GM23338 (cell line): ENCODE measurements around the gene MLLT1. TPM values are rescaled to one million over a fixed set of nuclear protein-coding genes. Genes with fewer than 3 reads are reported as not detected.

Experiments
- ATAC-seq: fragments of 200-7000 bp; cut with Tn5 transposase; 3 replicates; pipeline ENCODE4 v1.9.1; 2020
- DNase-seq: peaks from one replicate; pipeline ENCODE4 v3.0.0-alpha.2; 2015; ENCODE audit warnings: low spot score
- H2AFZ ChIP-seq: fragments of 200-600 bp; sonication (generic); 2 replicates; pipeline ENCODE4 v1.8.0; 2016; ENCODE audit warnings: antibody characterized with exemption, mild to moderate bottlenecking, moderate library complexity
- H3F3A ChIP-seq: fragments of 200-600 bp; sonication (generic); replicated peaks from 2 replicates; pipeline ENCODE4 v1.8.0; 2017; ENCODE audit warnings: antibody characterized with exemption, mixed run types, low read depth
- H3K27ac ChIP-seq: fragments of 200-600 bp; sonication (generic); 2 replicates; pipeline ENCODE4 v1.6.1; 2016; ENCODE audit warnings: low read depth
- H3K27me3 ChIP-seq: fragments of 200-600 bp; sonication (generic); 2 replicates; pipeline ENCODE4 v1.8.0; 2016; ENCODE audit warnings: mild to moderate bottlenecking, mixed run types, moderate library complexity; ENCODE audit not compliant: insufficient read depth
- H3K36me3 ChIP-seq: fragments of 200-600 bp; sonication (generic); 2 replicates; pipeline ENCODE4 v1.8.0; 2016; ENCODE audit warnings: mild to moderate bottlenecking; ENCODE audit not compliant: insufficient read depth
- H3K4me1 ChIP-seq: fragments of 200-600 bp; sonication (generic); 2 replicates; pipeline ENCODE4 v1.8.0; 2016; ENCODE audit warnings: mild to moderate bottlenecking, moderate library complexity; ENCODE audit not compliant: insufficient read depth
- H3K4me2 ChIP-seq: fragments of 200-600 bp; sonication (generic); 2 replicates; pipeline ENCODE4 v1.7.1; 2017; ENCODE audit warnings: mixed run types
- H3K4me3 ChIP-seq: fragments of 200-600 bp; sonication (generic); 2 replicates; pipeline ENCODE4 v1.6.1; 2016; ENCODE audit warnings: mixed run types
- H3K79me2 ChIP-seq: fragments of 200-600 bp; sonication (generic); replicated peaks from 2 replicates; pipeline ENCODE4 v1.8.0; 2017; ENCODE audit warnings: mild to moderate bottlenecking; ENCODE audit not compliant: insufficient read depth
- H3K9me2 ChIP-seq: fragments of 200-600 bp; sonication (generic); 2 replicates; pipeline ENCODE4 v1.8.0; 2017; ENCODE audit not compliant: insufficient read depth
- H4K20me1 ChIP-seq: fragments of 200-600 bp; sonication (generic); replicated peaks from 2 replicates; pipeline ENCODE4 v1.8.0; 2017; ENCODE audit warnings: mild to moderate bottlenecking; ENCODE audit not compliant: insufficient read depth
- H3K27ac Mint-ChIP-seq: 2 replicates; pipeline ENCODE4 v1.8.0; 2020; ENCODE audit warnings: inconsistent platforms, mild to moderate bottlenecking, moderate library complexity, mixed read lengths
- H3K27me3 Mint-ChIP-seq: 3 replicates; pipeline ENCODE4 v1.8.0; 2022; ENCODE audit warnings: low read depth, mild to moderate bottlenecking, moderate library complexity, mixed read lengths, inconsistent platforms; ENCODE audit not compliant: insufficient read depth, poor library complexity
- H3K36me3 Mint-ChIP-seq: 3 replicates; pipeline ENCODE4 v1.8.0; 2021; ENCODE audit warnings: low read depth, mild to moderate bottlenecking, inconsistent platforms, moderate library complexity, mixed read lengths
- H3K4me1 Mint-ChIP-seq: 3 replicates; pipeline ENCODE4 v1.8.0; 2020; ENCODE audit warnings: mild to moderate bottlenecking, inconsistent platforms, mixed read lengths
- H3K4me3 Mint-ChIP-seq: 3 replicates; pipeline ENCODE4 v1.8.0; 2021; ENCODE audit warnings: moderate library complexity, mild to moderate bottlenecking, inconsistent platforms, mixed read lengths
- H3K9me3 Mint-ChIP-seq: 3 replicates; pipeline ENCODE4 v1.8.0; 2020; ENCODE audit warnings: moderate library complexity, mild to moderate bottlenecking, inconsistent platforms, mixed read lengths
- CREB1 ChIP-seq: fragments of 250-450 bp; sonication (Bioruptor Pico); IDR thresholded peaks from 2 replicates; pipeline ENCODE4 v1.5.0; 2020; ENCODE audit warnings: low read depth, mild to moderate bottlenecking, moderate library complexity
- EZH2 ChIP-seq: fragments of 200-600 bp; sonication (generic); IDR thresholded peaks from one replicate; pipeline ENCODE4 v1.8.0; 2017; ENCODE audit warnings: antibody characterized with exemption, mild to moderate bottlenecking, low read depth; ENCODE audit not compliant: unreplicated experiment
- EZH2phosphoT487 ChIP-seq: fragments of 200-600 bp; sonication (generic); IDR thresholded peaks from one replicate; pipeline ENCODE4 v1.8.1; 2018; ENCODE audit warnings: antibody characterized with exemption; ENCODE audit not compliant: unreplicated experiment
- JUNB ChIP-seq: IDR thresholded peaks from one replicate; pipeline ENCODE4 v1.6.1; 2016; ENCODE audit warnings: antibody characterized with exemption; ENCODE audit not compliant: unreplicated experiment
- NANOG ChIP-seq: IDR thresholded peaks from 2 replicates; pipeline ENCODE4 v1.6.1; 2016; ENCODE audit warnings: antibody characterized with exemption, borderline replicate concordance
- POLR2AphosphoS5 ChIP-seq: IDR thresholded peaks from 2 replicates; pipeline ENCODE4 v1.6.1; 2016; ENCODE audit warnings: antibody characterized with exemption, low read depth
- STAT1 ChIP-seq: IDR thresholded peaks from one replicate; pipeline ENCODE4 v1.6.1; 2016; ENCODE audit warnings: antibody characterized with exemption; ENCODE audit not compliant: unreplicated experiment
- ZNF114 ChIP-seq: fragments of 250-450 bp; sonication (Bioruptor Pico); IDR thresholded peaks from 2 replicates; pipeline ENCODE4 v1.5.0; 2020; ENCODE audit warnings: mild to moderate bottlenecking, moderate library complexity
- ZNF331 ChIP-seq: fragments of 250-450 bp; sonication (Bioruptor Pico); IDR thresholded peaks from 2 replicates; pipeline ENCODE4 v1.5.0; 2020; ENCODE audit warnings: low read depth, mild to moderate bottlenecking, moderate library complexity
- polyA plus RNA-seq: library from polyadenylated mRNA; unstranded; fragments of >200 nt; fragmentation: Nextera tagmentation; extraction: Ambion mirVana; gene quantifications from 2 replicates; pipeline ENCODE4 v1.2.1, GENCODE V29; 2016
- total RNA-seq: library from RNA; depleted of rRNA; stranded (reverse); fragments of >200 nt; shearing (Covaris generic); gene quantifications from 2 replicates; pipeline ENCODE4 v1.2.3, GENCODE V29; 2014
- TF ChIP-seq, protein P1 (sequence below), 2 experiments: fragments of 200-600 bp in 1 of 2; sonication (generic) in 1 of 2; conservative IDR thresholded peaks; 2 replicates each; pipeline versions ENCODE4 v1.5.1 to v1.6.1; 2016 to 2017; ENCODE audit warnings: antibody characterized with exemption in 2 of 2, low read depth in 2 of 2, mild to moderate bottlenecking in 2 of 2, moderate library complexity in 1 of 2
- TF ChIP-seq, protein P2 (sequence below): IDR thresholded peaks from 2 replicates; pipeline ENCODE4 v1.6.1; 2016; ENCODE audit warnings: antibody characterized with exemption
- TF ChIP-seq, protein P3 (sequence below): IDR thresholded peaks from one replicate; pipeline ENCODE4 v1.6.1; 2018; ENCODE audit warnings: antibody characterized with exemption; ENCODE audit not compliant: unreplicated experiment
- TF ChIP-seq, protein P4 (sequence below): fragments of 250-450 bp; sonication (Bioruptor Pico); IDR thresholded peaks from 2 replicates; pipeline ENCODE4 v1.5.0; 2020; ENCODE audit warnings: mild to moderate bottlenecking, moderate library complexity

The MLLT1 gene
- total and polyA plus RNA-seq, 2 experiments from 2014 or later: 17.8 to 23.4 TPM

DNA sequence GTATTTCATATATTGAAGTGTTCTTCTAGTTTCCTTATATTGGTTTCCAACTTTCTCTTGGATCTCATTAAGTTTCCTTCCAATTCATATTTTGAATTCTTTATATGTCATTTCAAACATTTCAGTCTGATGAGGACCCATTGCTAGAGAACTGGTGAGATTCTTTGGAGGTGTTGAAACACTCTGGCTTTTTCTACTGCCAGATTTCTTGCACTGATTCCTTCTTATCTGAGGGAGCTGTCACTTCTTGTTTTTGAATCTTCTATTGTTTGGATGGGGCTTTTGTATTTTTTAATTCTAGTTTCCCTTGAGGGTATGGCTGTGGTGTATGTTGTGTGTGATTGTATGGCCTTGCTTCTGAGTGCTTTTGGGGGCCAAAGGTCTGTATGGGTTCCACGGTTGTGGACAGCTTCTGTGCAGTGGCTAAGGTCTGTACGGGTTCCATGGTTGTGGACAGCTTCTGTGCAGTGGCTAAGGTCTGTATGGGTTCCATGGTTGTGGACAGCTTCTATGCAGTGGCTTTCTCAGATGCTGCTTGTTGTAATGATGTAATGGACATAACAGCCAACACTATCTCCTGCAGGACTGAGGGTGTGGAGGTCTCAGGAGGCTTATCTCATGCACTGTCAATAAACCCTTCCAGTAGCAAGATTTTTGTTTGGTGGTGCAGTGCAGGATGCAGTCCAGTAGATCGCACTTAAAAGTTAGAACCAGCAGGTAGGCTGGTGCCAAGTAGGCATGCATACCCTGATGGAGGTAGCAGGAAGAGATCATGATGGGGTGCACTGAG, 107.5 kb downstream of the MLLT1 start:
- DNase-seq (no peak), ATAC-seq (no peak)
- no peak overlapping the region for H3K27ac Mint-ChIP-seq
- TF ChIP-seq, protein P1, sequence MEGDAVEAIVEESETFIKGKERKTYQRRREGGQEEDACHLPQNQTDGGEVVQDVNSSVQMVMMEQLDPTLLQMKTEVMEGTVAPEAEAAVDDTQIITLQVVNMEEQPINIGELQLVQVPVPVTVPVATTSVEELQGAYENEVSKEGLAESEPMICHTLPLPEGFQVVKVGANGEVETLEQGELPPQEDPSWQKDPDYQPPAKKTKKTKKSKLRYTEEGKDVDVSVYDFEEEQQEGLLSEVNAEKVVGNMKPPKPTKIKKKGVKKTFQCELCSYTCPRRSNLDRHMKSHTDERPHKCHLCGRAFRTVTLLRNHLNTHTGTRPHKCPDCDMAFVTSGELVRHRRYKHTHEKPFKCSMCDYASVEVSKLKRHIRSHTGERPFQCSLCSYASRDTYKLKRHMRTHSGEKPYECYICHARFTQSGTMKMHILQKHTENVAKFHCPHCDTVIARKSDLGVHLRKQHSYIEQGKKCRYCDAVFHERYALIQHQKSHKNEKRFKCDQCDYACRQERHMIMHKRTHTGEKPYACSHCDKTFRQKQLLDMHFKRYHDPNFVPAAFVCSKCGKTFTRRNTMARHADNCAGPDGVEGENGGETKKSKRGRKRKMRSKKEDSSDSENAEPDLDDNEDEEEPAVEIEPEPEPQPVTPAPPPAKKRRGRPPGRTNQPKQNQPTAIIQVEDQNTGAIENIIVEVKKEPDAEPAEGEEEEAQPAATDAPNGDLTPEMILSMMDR (conservative IDR thresholded peaks at IDR 0.05; ENCODE audit: low read depth in 2 of 2): no peak
- TF ChIP-seq, protein P2, sequence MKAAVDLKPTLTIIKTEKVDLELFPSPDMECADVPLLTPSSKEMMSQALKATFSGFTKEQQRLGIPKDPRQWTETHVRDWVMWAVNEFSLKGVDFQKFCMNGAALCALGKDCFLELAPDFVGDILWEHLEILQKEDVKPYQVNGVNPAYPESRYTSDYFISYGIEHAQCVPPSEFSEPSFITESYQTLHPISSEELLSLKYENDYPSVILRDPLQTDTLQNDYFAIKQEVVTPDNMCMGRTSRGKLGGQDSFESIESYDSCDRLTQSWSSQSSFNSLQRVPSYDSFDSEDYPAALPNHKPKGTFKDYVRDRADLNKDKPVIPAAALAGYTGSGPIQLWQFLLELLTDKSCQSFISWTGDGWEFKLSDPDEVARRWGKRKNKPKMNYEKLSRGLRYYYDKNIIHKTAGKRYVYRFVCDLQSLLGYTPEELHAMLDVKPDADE: no peak
- no peak for TF ChIP-seq NANOG
- TF ChIP-seq, protein P3, sequence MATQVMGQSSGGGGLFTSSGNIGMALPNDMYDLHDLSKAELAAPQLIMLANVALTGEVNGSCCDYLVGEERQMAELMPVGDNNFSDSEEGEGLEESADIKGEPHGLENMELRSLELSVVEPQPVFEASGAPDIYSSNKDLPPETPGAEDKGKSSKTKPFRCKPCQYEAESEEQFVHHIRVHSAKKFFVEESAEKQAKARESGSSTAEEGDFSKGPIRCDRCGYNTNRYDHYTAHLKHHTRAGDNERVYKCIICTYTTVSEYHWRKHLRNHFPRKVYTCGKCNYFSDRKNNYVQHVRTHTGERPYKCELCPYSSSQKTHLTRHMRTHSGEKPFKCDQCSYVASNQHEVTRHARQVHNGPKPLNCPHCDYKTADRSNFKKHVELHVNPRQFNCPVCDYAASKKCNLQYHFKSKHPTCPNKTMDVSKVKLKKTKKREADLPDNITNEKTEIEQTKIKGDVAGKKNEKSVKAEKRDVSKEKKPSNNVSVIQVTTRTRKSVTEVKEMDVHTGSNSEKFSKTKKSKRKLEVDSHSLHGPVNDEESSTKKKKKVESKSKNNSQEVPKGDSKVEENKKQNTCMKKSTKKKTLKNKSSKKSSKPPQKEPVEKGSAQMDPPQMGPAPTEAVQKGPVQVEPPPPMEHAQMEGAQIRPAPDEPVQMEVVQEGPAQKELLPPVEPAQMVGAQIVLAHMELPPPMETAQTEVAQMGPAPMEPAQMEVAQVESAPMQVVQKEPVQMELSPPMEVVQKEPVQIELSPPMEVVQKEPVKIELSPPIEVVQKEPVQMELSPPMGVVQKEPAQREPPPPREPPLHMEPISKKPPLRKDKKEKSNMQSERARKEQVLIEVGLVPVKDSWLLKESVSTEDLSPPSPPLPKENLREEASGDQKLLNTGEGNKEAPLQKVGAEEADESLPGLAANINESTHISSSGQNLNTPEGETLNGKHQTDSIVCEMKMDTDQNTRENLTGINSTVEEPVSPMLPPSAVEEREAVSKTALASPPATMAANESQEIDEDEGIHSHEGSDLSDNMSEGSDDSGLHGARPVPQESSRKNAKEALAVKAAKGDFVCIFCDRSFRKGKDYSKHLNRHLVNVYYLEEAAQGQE: no peak
- TF ChIP-seq ZNF114: no peak
- TF ChIP-seq, protein P4, sequence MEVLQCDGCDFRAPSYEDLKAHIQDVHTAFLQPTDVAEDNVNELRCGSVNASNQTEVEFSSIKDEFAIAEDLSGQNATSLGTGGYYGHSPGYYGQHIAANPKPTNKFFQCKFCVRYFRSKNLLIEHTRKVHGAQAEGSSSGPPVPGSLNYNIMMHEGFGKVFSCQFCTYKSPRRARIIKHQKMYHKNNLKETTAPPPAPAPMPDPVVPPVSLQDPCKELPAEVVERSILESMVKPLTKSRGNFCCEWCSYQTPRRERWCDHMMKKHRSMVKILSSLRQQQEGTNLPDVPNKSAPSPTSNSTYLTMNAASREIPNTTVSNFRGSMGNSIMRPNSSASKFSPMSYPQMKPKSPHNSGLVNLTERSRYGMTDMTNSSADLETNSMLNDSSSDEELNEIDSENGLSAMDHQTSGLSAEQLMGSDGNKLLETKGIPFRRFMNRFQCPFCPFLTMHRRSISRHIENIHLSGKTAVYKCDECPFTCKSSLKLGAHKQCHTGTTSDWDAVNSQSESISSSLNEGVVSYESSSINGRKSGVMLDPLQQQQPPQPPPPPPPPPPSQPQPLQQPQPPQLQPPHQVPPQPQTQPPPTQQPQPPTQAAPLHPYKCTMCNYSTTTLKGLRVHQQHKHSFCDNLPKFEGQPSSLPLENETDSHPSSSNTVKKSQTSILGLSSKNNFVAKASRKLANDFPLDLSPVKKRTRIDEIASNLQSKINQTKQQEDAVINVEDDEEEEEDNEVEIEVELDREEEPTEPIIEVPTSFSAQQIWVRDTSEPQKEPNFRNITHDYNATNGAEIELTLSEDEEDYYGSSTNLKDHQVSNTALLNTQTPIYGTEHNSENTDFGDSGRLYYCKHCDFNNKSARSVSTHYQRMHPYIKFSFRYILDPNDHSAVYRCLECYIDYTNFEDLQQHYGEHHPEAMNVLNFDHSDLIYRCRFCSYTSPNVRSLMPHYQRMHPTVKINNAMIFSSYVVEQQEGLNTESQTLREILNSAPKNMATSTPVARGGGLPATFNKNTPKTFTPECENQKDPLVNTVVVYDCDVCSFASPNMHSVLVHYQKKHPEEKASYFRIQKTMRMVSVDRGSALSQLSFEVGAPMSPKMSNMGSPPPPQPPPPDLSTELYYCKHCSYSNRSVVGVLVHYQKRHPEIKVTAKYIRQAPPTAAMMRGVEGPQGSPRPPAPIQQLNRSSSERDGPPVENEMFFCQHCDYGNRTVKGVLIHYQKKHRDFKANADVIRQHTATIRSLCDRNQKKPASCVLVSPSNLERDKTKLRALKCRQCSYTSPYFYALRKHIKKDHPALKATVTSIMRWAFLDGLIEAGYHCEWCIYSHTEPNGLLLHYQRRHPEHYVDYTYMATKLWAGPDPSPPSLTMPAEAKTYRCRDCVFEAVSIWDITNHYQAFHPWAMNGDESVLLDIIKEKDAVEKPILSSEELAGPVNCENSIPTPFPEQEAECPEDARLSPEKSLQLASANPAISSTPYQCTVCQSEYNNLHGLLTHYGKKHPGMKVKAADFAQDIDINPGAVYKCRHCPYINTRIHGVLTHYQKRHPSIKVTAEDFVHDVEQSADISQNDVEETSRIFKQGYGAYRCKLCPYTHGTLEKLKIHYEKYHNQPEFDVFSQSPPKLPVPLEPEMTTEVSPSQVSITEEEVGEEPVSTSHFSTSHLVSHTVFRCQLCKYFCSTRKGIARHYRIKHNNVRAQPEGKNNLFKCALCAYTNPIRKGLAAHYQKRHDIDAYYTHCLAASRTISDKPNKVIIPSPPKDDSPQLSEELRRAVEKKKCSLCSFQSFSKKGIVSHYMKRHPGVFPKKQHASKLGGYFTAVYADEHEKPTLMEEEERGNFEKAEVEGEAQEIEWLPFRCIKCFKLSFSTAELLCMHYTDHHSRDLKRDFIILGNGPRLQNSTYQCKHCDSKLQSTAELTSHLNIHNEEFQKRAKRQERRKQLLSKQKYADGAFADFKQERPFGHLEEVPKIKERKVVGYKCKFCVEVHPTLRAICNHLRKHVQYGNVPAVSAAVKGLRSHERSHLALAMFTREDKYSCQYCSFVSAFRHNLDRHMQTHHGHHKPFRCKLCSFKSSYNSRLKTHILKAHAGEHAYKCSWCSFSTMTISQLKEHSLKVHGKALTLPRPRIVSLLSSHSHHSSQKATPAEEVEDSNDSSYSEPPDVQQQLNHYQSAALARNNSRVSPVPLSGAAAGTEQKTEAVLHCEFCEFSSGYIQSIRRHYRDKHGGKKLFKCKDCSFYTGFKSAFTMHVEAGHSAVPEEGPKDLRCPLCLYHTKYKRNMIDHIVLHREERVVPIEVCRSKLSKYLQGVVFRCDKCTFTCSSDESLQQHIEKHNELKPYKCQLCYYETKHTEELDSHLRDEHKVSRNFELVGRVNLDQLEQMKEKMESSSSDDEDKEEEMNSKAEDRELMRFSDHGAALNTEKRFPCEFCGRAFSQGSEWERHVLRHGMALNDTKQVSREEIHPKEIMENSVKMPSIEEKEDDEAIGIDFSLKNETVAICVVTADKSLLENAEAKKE (CRISPR knock-in tag): no peak
- no peak for TF ChIP-seq POLR2AphosphoS5
- TF ChIP-seq JUNB: no peak
- TF ChIP-seq STAT1: no peak
- TF ChIP-seq CREB1 (CRISPR knock-in tag): no peak
- no peak for TF ChIP-seq EZH2phosphoT487
- no peak for TF ChIP-seq EZH2
- no peak for TF ChIP-seq ZNF331
- H3K4me3 ChIP-seq: no peak overlapping the region
- H3K27me3 ChIP-seq: no peaks in the 10 kb centered on the region
- peaks cover 3% of the 10 kb centered on the region for H3K27me3 Mint-ChIP-seq
- H3F3A ChIP-seq: no peaks in the 10 kb centered on the region
- H3K27ac ChIP-seq: no peak overlapping the region
- no peak overlapping the region for H2AFZ ChIP-seq
- no peaks in the 10 kb centered on the region for H4K20me1 ChIP-seq
- peaks cover 10% of the 10 kb centered on the region; the same call in 2 of the 3 replicates for H3K36me3 Mint-ChIP-seq
- no peaks in the 10 kb centered on the region for H3K9me2 ChIP-seq
- H3K4me1 Mint-ChIP-seq: no peaks in the 10 kb centered on the region
- H3K36me3 ChIP-seq: no peaks in the 10 kb centered on the region
- H3K79me2 ChIP-seq: no peaks in the 10 kb centered on the region
- H3K9me3 Mint-ChIP-seq: peaks cover 89% of the 10 kb centered on the region
- no peak overlapping the region for H3K4me2 ChIP-seq
- H3K4me1 ChIP-seq: no peaks in the 10 kb centered on the region
- H3K4me3 Mint-ChIP-seq: no peak overlapping the region
